GM23248 (cell line): ENCODE data around the gene NISCH. TPM values are rescaled to one million over a fixed set of nuclear protein-coding genes. Genes with fewer than 3 reads are reported as not detected.

Source experiments
- DNase-seq: peaks from one replicate; pipeline ENCODE4 v3.0.0-alpha.2; 2015
- H2AFZ ChIP-seq: fragments of 200-600 bp; sonication (generic); 2 replicates; pipeline ENCODE4 v1.6.1; 2016; ENCODE audit warnings: antibody characterized with exemption
- H3F3A ChIP-seq: fragments of 200-600 bp; sonication (generic); 2 replicates; pipeline ENCODE4 v1.6.1; 2016; ENCODE audit warnings: mild to moderate bottlenecking, antibody characterized with exemption, mixed run types; ENCODE audit not compliant: insufficient read depth
- H3K27ac ChIP-seq: fragments of 200-600 bp; sonication (generic); 2 replicates; pipeline ENCODE4 v1.5.1; 2016; ENCODE audit warnings: mild to moderate bottlenecking
- H3K27me3 ChIP-seq: fragments of 200-600 bp; sonication (generic); replicated peaks from 2 replicates; pipeline ENCODE4 v1.6.1; 2016; ENCODE audit warnings: mild to moderate bottlenecking; ENCODE audit not compliant: insufficient read depth
- H3K36me3 ChIP-seq: fragments of 200-600 bp; sonication (generic); 2 replicates; pipeline ENCODE4 v1.6.1; 2016; ENCODE audit warnings: low read depth, mild to moderate bottlenecking
- H3K4me1 ChIP-seq: fragments of 200-600 bp; sonication (generic); 2 replicates; pipeline ENCODE4 v1.6.1; 2016; ENCODE audit warnings: mild to moderate bottlenecking; ENCODE audit not compliant: insufficient read depth
- H3K4me2 ChIP-seq: fragments of 200-600 bp; sonication (generic); one replicate; pipeline ENCODE4 v1.6.1; 2016; ENCODE audit warnings: mild to moderate bottlenecking; ENCODE audit not compliant: unreplicated experiment
- H3K4me3 ChIP-seq: fragments of 200-600 bp; sonication (generic); 2 replicates; pipeline ENCODE4 v1.5.1; 2016; ENCODE audit warnings: mild to moderate bottlenecking
- H3K79me2 ChIP-seq: fragments of 200-600 bp; sonication (generic); 2 replicates; pipeline ENCODE4 v1.6.1; 2016; ENCODE audit warnings: mild to moderate bottlenecking; ENCODE audit not compliant: insufficient read depth
- H3K9ac ChIP-seq: fragments of 200-600 bp; sonication (generic); 2 replicates; pipeline ENCODE4 v1.6.1; 2016; ENCODE audit warnings: mild to moderate bottlenecking
- H3K9me2 ChIP-seq: fragments of 200-600 bp; sonication (generic); 2 replicates; pipeline ENCODE4 v1.6.1; 2016; ENCODE audit warnings: mixed run types, mild to moderate bottlenecking, moderate library complexity; ENCODE audit not compliant: insufficient read depth
- H3K9me3 ChIP-seq: fragments of 200-600 bp; sonication (generic); one replicate; pipeline ENCODE4 v1.6.1; 2017; ENCODE audit warnings: low read depth
- H4K20me1 ChIP-seq: fragments of 200-600 bp; sonication (generic); 2 replicates; pipeline ENCODE4 v1.6.0; 2016; ENCODE audit not compliant: insufficient read depth
- EZH2 ChIP-seq: fragments of 200-600 bp; sonication (generic); IDR thresholded peaks from 2 replicates; pipeline ENCODE4 v1.6.1; 2018; ENCODE audit warnings: antibody characterized with exemption, mild to moderate bottlenecking; ENCODE audit not compliant: insufficient read depth, poor library complexity, severe bottlenecking
- EZH2phosphoT487 ChIP-seq: fragments of 200-600 bp; sonication (generic); IDR thresholded peaks from 2 replicates; pipeline ENCODE4 v1.6.1; 2018; ENCODE audit warnings: antibody characterized with exemption, moderate library complexity, mild to moderate bottlenecking, low read depth; ENCODE audit not compliant: insufficient read depth
- WGBS, 2 experiments: methylation state at CpG; one replicate each; pipeline ENCODE4 v1.1.6; 2015 to 2017; ENCODE audit warnings: low lambda C conversion rate in 2 of 2, low coverage in 1 of 2; ENCODE audit errors: missing lambda C conversion rate in 2 of 2; 5-methylcytosine and 5-hydroxymethylcytosine counted together
- in situ Hi-C: fragments of 300-500 bp; cut with MboI; formaldehyde crosslinking; loops from 2 replicates; pipeline ENCODE4 v1.15.0; 2020
- polyA plus RNA-seq: library from polyadenylated mRNA; unstranded; fragments of >200 nt; fragmentation: Nextera tagmentation; extraction: Ambion mirVana; gene quantifications from 2 replicates; pipeline ENCODE4 v1.2.1, GENCODE V29; 2016
- total RNA-seq: library from RNA; depleted of rRNA; stranded (reverse); fragments of >200 nt; shearing (Covaris generic); gene quantifications from 2 replicates; pipeline ENCODE4 v1.2.3, GENCODE V29; 2014

NISCH gene
- total and polyA plus RNA-seq, 2 experiments from 2014 or later = 32.8 to 53.7 TPM

- Histone ChIP-seq H3K4me3 (no peak overlapping the region), H3K79me2 (no peaks in the 10 kb centered on the region), H3K36me3 (no peaks in the 10 kb centered on the region), H3K27me3 (no peaks in the 10 kb centered on the region), H4K20me1 (no peaks in the 10 kb centered on the region), H3F3A (no peaks in the 10 kb centered on the region), H3K4me1 (peaks cover 4% of the 10 kb centered on the region; the same call in 1 of the 2 replicates), H3K4me2 (no peak overlapping the region), H3K9me3 (no peaks in the 10 kb centered on the region), H3K27ac (no peak overlapping the region), H3K9ac (no peak overlapping the region), H2AFZ (no peak overlapping the region), H3K9me2 (no peaks in the 10 kb centered on the region)
- in situ Hi-C loops = no loop called here
- 61 to 64% methylated on average over 9 to 10 of the region's 10 CpGs for WGBS, 2 experiments
- no peak for DNase-seq
- no peak for TF ChIP-seq EZH2
- no peak for TF ChIP-seq EZH2phosphoT487
These were observed 23.8 kb upstream of the NISCH start for GRCh38 chr3:52431459-52432223.

GRCh38 chr3:52432225-52432624 lies 23.2 kb upstream of the NISCH start:
- in situ Hi-C loops = no loop called here
- Histone ChIP-seq H3K27me3 (no peaks in the 10 kb centered on the region), H3K4me3 (no peak overlapping the region), H2AFZ (no peak overlapping the region), H3K4me2 (no peak overlapping the region), H3F3A (no peaks in the 10 kb centered on the region), H3K27ac (no peak overlapping the region), H3K4me1 (peaks cover 8% of the 10 kb centered on the region; the same call in 1 of the 2 replicates), H3K9ac (no peak overlapping the region), H3K36me3 (no peaks in the 10 kb centered on the region), H4K20me1 (no peaks in the 10 kb centered on the region), H3K9me2 (no peaks in the 10 kb centered on the region), H3K9me3 (no peaks in the 10 kb centered on the region), H3K79me2 (no peaks in the 10 kb centered on the region)
- WGBS, 2 experiments = 74 to 76% methylated on average over 6 of the region's 6 CpGs
- DNase-seq = no peak
- TF ChIP-seq EZH2 = no peak
- TF ChIP-seq EZH2phosphoT487 = no peak

- no peaks in the 10 kb centered on the region for H3K9me3 ChIP-seq
- H3K27ac ChIP-seq = no peak overlapping the region
- no peak overlapping the region for H3K4me3 ChIP-seq
- H3K79me2 ChIP-seq = no peaks in the 10 kb centered on the region
- no peaks in the 10 kb centered on the region for H3K9me2 ChIP-seq
- H3K36me3 ChIP-seq = no peaks in the 10 kb centered on the region
- H2AFZ ChIP-seq = no peak overlapping the region
- H3F3A ChIP-seq = no peaks in the 10 kb centered on the region
- H3K4me2 ChIP-seq = no peak overlapping the region
- no peaks in the 10 kb centered on the region for H3K27me3 ChIP-seq
- no peak for DNase-seq
- WGBS, 2 experiments = 79 to 82% methylated on average over 4 of the region's 4 CpGs
- no peak overlapping the region for H3K9ac ChIP-seq
- peaks cover 8% of the 10 kb centered on the region; the same call in 1 of the 2 replicates for H3K4me1 ChIP-seq
- no peak for TF ChIP-seq EZH2
- no peak for TF ChIP-seq EZH2phosphoT487
- in situ Hi-C loops = no loop called here
- H4K20me1 ChIP-seq = no peaks in the 10 kb centered on the region
These were observed 22.7 kb upstream of the NISCH start for GRCh38 chr3:52432691-52433141.

GRCh38 chr3:52433328-52433995 lies 21.9 kb upstream of the NISCH start:
- Histone ChIP-seq H3K27me3 (no peaks in the 10 kb centered on the region), H3K9me3 (no peaks in the 10 kb centered on the region), H3K36me3 (no peaks in the 10 kb centered on the region), H3K4me1 (peaks cover 8% of the 10 kb centered on the region; the same call in 1 of the 2 replicates), H3K9me2 (no peaks in the 10 kb centered on the region), H3K27ac (no peak overlapping the region), H3K4me3 (no peak overlapping the region), H4K20me1 (no peaks in the 10 kb centered on the region), H3K79me2 (no peaks in the 10 kb centered on the region), H2AFZ (no peak overlapping the region), H3K9ac (no peak overlapping the region), H3K4me2 (no peak overlapping the region), H3F3A (no peaks in the 10 kb centered on the region)
- in situ Hi-C loops = no loop called here
- 82 to 83% methylated on average over 10 of the region's 10 CpGs for WGBS, 2 experiments
- no peak for DNase-seq
- TF ChIP-seq EZH2phosphoT487 = no peak
- no peak for TF ChIP-seq EZH2
